Measurements from ENCODE around the gene PCNX1. TPM values are rescaled to one million over a fixed set of nuclear protein-coding genes. Genes with fewer than 3 reads are reported as not detected.
"Not testable (repeated sequence)": the region's sequence is repeated elsewhere in the genome, so short reads cannot be mapped to it uniquely, and the experiment has no call there.

Gene PCNX1
- total and polyA plus RNA-seq, 12 donors = 11.3 to 196 (median 106) TPM

GRCh38 chr14:71062581-71063303, 155.5 kb downstream of the PCNX1 start:
- 94 to 96% (median 95%) methylated on average over 5 of the region's 5 CpGs for WGBS, 4 donors
- no peak for DNase-seq
- no peaks in the 10 kb centered on the region for H3K9me3 ChIP-seq (replicated peaks in 1 of 3)
- no peaks in the 10 kb centered on the region for H3K27me3 ChIP-seq
- no peak overlapping the region for H3K27ac ChIP-seq
- no peak for TF ChIP-seq POLR2A (IDR thresholded peaks at IDR 0.05)
- TF ChIP-seq, protein P1, sequence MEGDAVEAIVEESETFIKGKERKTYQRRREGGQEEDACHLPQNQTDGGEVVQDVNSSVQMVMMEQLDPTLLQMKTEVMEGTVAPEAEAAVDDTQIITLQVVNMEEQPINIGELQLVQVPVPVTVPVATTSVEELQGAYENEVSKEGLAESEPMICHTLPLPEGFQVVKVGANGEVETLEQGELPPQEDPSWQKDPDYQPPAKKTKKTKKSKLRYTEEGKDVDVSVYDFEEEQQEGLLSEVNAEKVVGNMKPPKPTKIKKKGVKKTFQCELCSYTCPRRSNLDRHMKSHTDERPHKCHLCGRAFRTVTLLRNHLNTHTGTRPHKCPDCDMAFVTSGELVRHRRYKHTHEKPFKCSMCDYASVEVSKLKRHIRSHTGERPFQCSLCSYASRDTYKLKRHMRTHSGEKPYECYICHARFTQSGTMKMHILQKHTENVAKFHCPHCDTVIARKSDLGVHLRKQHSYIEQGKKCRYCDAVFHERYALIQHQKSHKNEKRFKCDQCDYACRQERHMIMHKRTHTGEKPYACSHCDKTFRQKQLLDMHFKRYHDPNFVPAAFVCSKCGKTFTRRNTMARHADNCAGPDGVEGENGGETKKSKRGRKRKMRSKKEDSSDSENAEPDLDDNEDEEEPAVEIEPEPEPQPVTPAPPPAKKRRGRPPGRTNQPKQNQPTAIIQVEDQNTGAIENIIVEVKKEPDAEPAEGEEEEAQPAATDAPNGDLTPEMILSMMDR (IDR thresholded peaks at IDR 0.05) = no peak
- no peak overlapping the region for H3K4me3 ChIP-seq
- no peaks in the 10 kb centered on the region for H3K4me1 ChIP-seq (replicated peaks in 1 of 2)
- intact Hi-C loops (cut with DNase I) = no loop called here
- H3K36me3 ChIP-seq (replicated peaks in 1 of 2) = peaks cover 0 to 42% of the 10 kb centered on the region in 2 donors

GRCh38 chr14:71063351-71063750, 156.1 kb downstream of the PCNX1 start:
- DNase-seq = no peak
- intact Hi-C loops (cut with DNase I) = no loop called here
- peaks cover 0 to 36% of the 10 kb centered on the region in 2 donors for H3K36me3 ChIP-seq (replicated peaks in 1 of 2)
- H3K4me3 ChIP-seq = no peak overlapping the region
- no peak for TF ChIP-seq POLR2A (IDR thresholded peaks at IDR 0.05)
- TF ChIP-seq, protein P1 (IDR thresholded peaks at IDR 0.05) = no peak
- whole genome bisulfite sequencing, 4 donors = 62 to 68% (median 65%) methylated on average over 2 of the region's 2 CpGs
- no peaks in the 10 kb centered on the region for H3K27me3 ChIP-seq
- no peaks in the 10 kb centered on the region for H3K9me3 ChIP-seq (replicated peaks in 1 of 3)
- no peak overlapping the region for H3K27ac ChIP-seq
- no peaks in the 10 kb centered on the region for H3K4me1 ChIP-seq (replicated peaks in 1 of 2)

- H3K4me1 ChIP-seq (replicated peaks in 1 of 2); H3K27ac ChIP-seq; H3K27me3 ChIP-seq; H3K9me3 ChIP-seq (replicated peaks in 1 of 3); H3K4me3 ChIP-seq; DNase-seq; intact Hi-C loops (cut with DNase I): not testable (repeated sequence)
- 96 to 98% (median 98%) methylated on average over 3 of the region's 3 CpGs for WGBS, 4 donors
- H3K36me3 ChIP-seq (replicated peaks in 1 of 2) = peaks cover 0 to 30% of the 10 kb centered on the region in 2 donors
These were observed 157.5 kb downstream of the PCNX1 start for GRCh38 chr14:71064747-71065146.

GRCh38 chr14:71070169-71070568, 162.9 kb downstream of the PCNX1 start:
- WGBS, 4 donors = 92 to 100% (median 95%) methylated on average over 1 of the region's 1 CpG
- H3K9me3 ChIP-seq (replicated peaks in 1 of 3) = no peaks in the 10 kb centered on the region
- intact Hi-C loops (cut with DNase I) = no loop called here
- no peak overlapping the region for H3K4me3 ChIP-seq
- H3K27me3 ChIP-seq = no peaks in the 10 kb centered on the region
- DNase-seq = no peak
- no peaks in the 10 kb centered on the region for H3K4me1 ChIP-seq (replicated peaks in 1 of 2)
- H3K36me3 ChIP-seq (replicated peaks in 1 of 2) = peaks cover 0 to 37% of the 10 kb centered on the region in 2 donors
- H3K27ac ChIP-seq = no peak overlapping the region
- no peak for TF ChIP-seq POLR2A (IDR thresholded peaks at IDR 0.05)
- TF ChIP-seq, protein P1 (IDR thresholded peaks at IDR 0.05) = no peak

- no peaks in the 10 kb centered on the region for H3K4me1 ChIP-seq (replicated peaks in 1 of 2)
- H3K27ac ChIP-seq = no peak overlapping the region
- TF ChIP-seq, protein P1 (IDR thresholded peaks at IDR 0.05) = no peak
- no peak for TF ChIP-seq POLR2A (IDR thresholded peaks at IDR 0.05)
- peaks cover 0 to 46% of the 10 kb centered on the region in 2 donors for H3K36me3 ChIP-seq (replicated peaks in 1 of 2)
- intact Hi-C loops (cut with DNase I) = no loop called here
- no peaks in the 10 kb centered on the region for H3K27me3 ChIP-seq
- DNase-seq = no peak
- no peaks in the 10 kb centered on the region for H3K9me3 ChIP-seq (replicated peaks in 1 of 3)
- WGBS, 4 donors = 89 to 100% (median 95%) methylated on average over 1 of the region's 1 CpG
- no peak overlapping the region for H3K4me3 ChIP-seq
These were observed 163.8 kb downstream of the PCNX1 start for GRCh38 chr14:71071042-71071441.

Data from adrenal gland (tissue), 12 donors.